ENCODE measurements around the gene MRLN.
"Not testable (repeated sequence)": the region's sequence is repeated elsewhere in the genome, so short reads cannot be mapped to it uniquely, and the experiment has no call there.

The MRLN gene

GRCh38 chr10:59753267-59753666 lies at the start of gene MRLN:
Gene MRLN (minus strand): TSS chr10:59753455.
- TF ChIP-seq, protein P1, sequence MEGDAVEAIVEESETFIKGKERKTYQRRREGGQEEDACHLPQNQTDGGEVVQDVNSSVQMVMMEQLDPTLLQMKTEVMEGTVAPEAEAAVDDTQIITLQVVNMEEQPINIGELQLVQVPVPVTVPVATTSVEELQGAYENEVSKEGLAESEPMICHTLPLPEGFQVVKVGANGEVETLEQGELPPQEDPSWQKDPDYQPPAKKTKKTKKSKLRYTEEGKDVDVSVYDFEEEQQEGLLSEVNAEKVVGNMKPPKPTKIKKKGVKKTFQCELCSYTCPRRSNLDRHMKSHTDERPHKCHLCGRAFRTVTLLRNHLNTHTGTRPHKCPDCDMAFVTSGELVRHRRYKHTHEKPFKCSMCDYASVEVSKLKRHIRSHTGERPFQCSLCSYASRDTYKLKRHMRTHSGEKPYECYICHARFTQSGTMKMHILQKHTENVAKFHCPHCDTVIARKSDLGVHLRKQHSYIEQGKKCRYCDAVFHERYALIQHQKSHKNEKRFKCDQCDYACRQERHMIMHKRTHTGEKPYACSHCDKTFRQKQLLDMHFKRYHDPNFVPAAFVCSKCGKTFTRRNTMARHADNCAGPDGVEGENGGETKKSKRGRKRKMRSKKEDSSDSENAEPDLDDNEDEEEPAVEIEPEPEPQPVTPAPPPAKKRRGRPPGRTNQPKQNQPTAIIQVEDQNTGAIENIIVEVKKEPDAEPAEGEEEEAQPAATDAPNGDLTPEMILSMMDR (IDR thresholded peaks at IDR 0.05), result no peak
- no peaks in the 10 kb centered on the region for H3K27me3 ChIP-seq
- H3K4me3 ChIP-seq (ENCODE audit: low read depth in 1 of 2, low read length in 1 of 2), result no peak within 1 kb of the TSS
- no peaks in the 10 kb centered on the region for H3K4me1 ChIP-seq (ENCODE audit: control insufficient read depth in 1 of 2, insufficient read depth in 1 of 2, low read depth in 1 of 2, low read length in 1 of 2)
- no peaks in the 10 kb centered on the region for H3K36me3 ChIP-seq
- no peaks in the 10 kb centered on the region for H3K9me3 ChIP-seq
- no peak within 1 kb of the TSS for H3K27ac ChIP-seq

DNA sequence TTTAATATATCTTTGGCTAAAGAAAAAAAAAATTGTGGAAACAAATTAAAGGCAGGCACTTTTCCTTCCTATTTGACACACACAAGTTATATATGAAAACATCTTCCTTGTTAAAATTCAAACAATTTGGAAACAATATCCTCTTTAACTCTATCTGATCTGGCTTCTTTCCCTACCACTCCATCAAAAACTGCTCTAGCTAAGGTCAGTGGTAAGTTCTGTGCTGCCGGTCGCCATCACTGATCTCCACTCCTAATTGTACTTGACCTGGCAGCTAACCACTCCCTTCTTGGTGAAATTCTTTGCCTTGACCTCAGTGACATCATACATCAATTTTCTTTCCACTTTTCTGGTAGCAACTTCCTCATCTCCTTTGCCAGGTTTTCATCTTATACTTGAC lies 47.9 kb upstream of the MRLN start:
- no peaks in the 10 kb centered on the region for H3K4me1 ChIP-seq (ENCODE audit: control insufficient read depth in 1 of 2, insufficient read depth in 1 of 2, low read depth in 1 of 2, low read length in 1 of 2)
- peaks cover 25% of the 10 kb centered on the region for H3K36me3 ChIP-seq
- TF ChIP-seq, protein P1 (IDR thresholded peaks at IDR 0.05), result no peak
- H3K4me3 ChIP-seq (ENCODE audit: low read depth in 1 of 2, low read length in 1 of 2), result no peak overlapping the region
- no peaks in the 10 kb centered on the region for H3K9me3 ChIP-seq
- H3K27ac ChIP-seq, result no peak overlapping the region
- no peaks in the 10 kb centered on the region for H3K27me3 ChIP-seq

GRCh38 chr10:59799421-59799820 lies 46.2 kb upstream of the MRLN start:
- Histone ChIP-seq H3K27me3 (no peaks in the 10 kb centered on the region), H3K4me1 (ENCODE audit: control insufficient read depth in 1 of 2, insufficient read depth in 1 of 2, low read depth in 1 of 2, low read length in 1 of 2) (no peaks in the 10 kb centered on the region), H3K4me3 (ENCODE audit: low read depth in 1 of 2, low read length in 1 of 2) (no peak overlapping the region), H3K27ac (no peak overlapping the region), H3K36me3 (peaks cover 10% of the 10 kb centered on the region), H3K9me3 (no peaks in the 10 kb centered on the region)
- TF ChIP-seq, protein P1 (IDR thresholded peaks at IDR 0.05), result no peak

- Histone ChIP-seq H3K4me3 (ENCODE audit: low read depth in 1 of 2, low read length in 1 of 2) (no peak overlapping the region), H3K9me3 (no peaks in the 10 kb centered on the region), H3K27me3 (no peaks in the 10 kb centered on the region), H3K27ac (no peak overlapping the region), H3K36me3 (peaks cover 26% of the 10 kb centered on the region), H3K4me1 (ENCODE audit: control insufficient read depth in 1 of 2, insufficient read depth in 1 of 2, low read depth in 1 of 2, low read length in 1 of 2) (no peaks in the 10 kb centered on the region)
- TF ChIP-seq, protein P1 (IDR thresholded peaks at IDR 0.05), result no peak
Observed at GRCh38 chr10:59793919-59794318, 40.7 kb upstream of the MRLN start.

DNA sequence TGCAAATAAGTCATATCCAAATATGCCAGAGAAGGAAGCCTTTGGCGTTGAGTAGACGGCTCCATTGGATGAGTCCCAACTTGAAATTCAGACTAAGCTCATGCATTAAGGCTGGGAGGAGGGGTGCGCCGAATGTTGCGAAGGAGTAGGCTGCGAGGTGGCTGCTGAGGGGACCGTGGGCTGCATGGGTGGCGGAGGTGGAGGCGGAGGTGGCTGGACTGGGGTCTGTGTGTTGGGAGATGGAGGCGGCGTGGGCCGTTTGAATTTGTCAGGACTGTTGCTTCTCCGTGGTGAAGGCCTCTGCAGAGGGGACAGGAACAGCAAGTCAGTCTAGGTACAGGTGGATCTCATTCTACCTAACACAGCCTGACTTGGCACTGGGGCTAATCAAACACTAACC lies 39.6 kb upstream of the MRLN start:
- no peak overlapping the region for H3K27ac ChIP-seq
- H3K36me3 ChIP-seq, result peaks cover 26% of the 10 kb centered on the region
- H3K9me3 ChIP-seq, result no peaks in the 10 kb centered on the region
- TF ChIP-seq, protein P1 (IDR thresholded peaks at IDR 0.05), result no peak
- no peaks in the 10 kb centered on the region for H3K4me1 ChIP-seq (ENCODE audit: control insufficient read depth in 1 of 2, insufficient read depth in 1 of 2, low read depth in 1 of 2, low read length in 1 of 2)
- H3K4me3 ChIP-seq (ENCODE audit: low read depth in 1 of 2, low read length in 1 of 2), result no peak overlapping the region
- no peaks in the 10 kb centered on the region for H3K27me3 ChIP-seq

DNA sequence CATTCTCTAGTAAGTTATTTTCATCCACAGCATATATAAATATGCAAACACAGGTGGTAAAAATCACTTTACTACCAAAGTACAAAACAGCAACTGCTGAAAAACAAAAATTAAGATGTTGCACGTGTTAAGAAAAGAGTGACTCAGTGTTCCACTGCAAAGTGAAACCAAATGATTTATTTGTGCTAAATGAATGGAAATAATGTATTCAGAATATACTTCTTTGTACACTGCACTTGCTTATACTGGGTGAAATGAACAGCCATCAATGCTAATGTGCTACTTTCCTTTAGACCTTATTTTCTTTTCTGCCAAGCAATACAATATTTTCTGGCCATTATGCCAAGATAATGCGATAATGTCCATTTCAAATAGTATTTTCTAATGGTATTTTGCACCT lies 38.3 kb upstream of the MRLN start:
- H3K4me1 ChIP-seq (ENCODE audit: control insufficient read depth in 1 of 2, insufficient read depth in 1 of 2, low read depth in 1 of 2, low read length in 1 of 2), result no peaks in the 10 kb centered on the region
- TF ChIP-seq, protein P1 (IDR thresholded peaks at IDR 0.05), result no peak
- H3K9me3 ChIP-seq, result no peaks in the 10 kb centered on the region
- H3K27ac ChIP-seq, result no peak overlapping the region
- H3K27me3 ChIP-seq, result no peaks in the 10 kb centered on the region
- peaks cover 26% of the 10 kb centered on the region for H3K36me3 ChIP-seq
- no peak overlapping the region for H3K4me3 ChIP-seq (ENCODE audit: low read depth in 1 of 2, low read length in 1 of 2)

- not testable (repeated sequence) for H3K9me3 ChIP-seq; H3K27ac ChIP-seq; H3K4me3 ChIP-seq (ENCODE audit: low read depth in 1 of 2, low read length in 1 of 2); H3K4me1 ChIP-seq (ENCODE audit: control insufficient read depth in 1 of 2, insufficient read depth in 1 of 2, low read depth in 1 of 2, low read length in 1 of 2); H3K27me3 ChIP-seq
- H3K36me3 ChIP-seq, result peaks cover 26% of the 10 kb centered on the region
Observed at GRCh38 chr10:59790080-59790479, 36.8 kb upstream of the MRLN start.

DNA sequence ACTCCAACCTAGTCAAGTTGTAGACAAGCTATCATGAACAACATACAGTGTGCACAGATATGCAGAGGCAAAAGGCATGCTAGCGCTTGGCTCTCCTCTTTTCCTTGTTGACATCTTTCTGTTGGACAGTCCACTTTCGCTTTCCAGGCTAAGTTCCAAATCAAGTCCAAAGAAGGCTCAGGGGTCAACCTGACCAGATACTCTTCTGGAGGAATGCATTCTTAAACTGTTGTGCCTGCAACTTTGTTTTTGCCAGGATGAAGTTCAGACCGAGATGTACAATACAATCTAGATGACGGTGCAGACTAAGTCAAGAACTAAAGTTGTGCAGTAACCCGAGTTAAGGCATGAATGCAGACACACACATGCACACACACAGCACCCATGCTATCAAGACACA lies 35.7 kb upstream of the MRLN start:
- H3K36me3 ChIP-seq, result peaks cover 21% of the 10 kb centered on the region
- H3K4me1 ChIP-seq (ENCODE audit: control insufficient read depth in 1 of 2, insufficient read depth in 1 of 2, low read depth in 1 of 2, low read length in 1 of 2); H3K4me3 ChIP-seq (ENCODE audit: low read depth in 1 of 2, low read length in 1 of 2); H3K27ac ChIP-seq; H3K27me3 ChIP-seq; H3K9me3 ChIP-seq: not testable (repeated sequence)

Data from neutrophil (primary cell).